ENCODE measurements around the gene USP31. TPM values are rescaled to one million over a fixed set of nuclear protein-coding genes. Genes with fewer than 3 reads are reported as not detected.

Gene USP31
- total RNA-seq, 1 donor from 2014 or later: 32.2 TPM

GRCh38 chr16:23026784-23027362, 122.4 kb downstream of the USP31 start:
- H3K27me3 ChIP-seq: no peaks in the 10 kb centered on the region
- TF ChIP-seq, protein P1, sequence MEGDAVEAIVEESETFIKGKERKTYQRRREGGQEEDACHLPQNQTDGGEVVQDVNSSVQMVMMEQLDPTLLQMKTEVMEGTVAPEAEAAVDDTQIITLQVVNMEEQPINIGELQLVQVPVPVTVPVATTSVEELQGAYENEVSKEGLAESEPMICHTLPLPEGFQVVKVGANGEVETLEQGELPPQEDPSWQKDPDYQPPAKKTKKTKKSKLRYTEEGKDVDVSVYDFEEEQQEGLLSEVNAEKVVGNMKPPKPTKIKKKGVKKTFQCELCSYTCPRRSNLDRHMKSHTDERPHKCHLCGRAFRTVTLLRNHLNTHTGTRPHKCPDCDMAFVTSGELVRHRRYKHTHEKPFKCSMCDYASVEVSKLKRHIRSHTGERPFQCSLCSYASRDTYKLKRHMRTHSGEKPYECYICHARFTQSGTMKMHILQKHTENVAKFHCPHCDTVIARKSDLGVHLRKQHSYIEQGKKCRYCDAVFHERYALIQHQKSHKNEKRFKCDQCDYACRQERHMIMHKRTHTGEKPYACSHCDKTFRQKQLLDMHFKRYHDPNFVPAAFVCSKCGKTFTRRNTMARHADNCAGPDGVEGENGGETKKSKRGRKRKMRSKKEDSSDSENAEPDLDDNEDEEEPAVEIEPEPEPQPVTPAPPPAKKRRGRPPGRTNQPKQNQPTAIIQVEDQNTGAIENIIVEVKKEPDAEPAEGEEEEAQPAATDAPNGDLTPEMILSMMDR (IDR thresholded peaks at IDR 0.05): no peak
- no peak for TF ChIP-seq POLR2AphosphoS5 (IDR thresholded peaks at IDR 0.05; ENCODE audit: insufficient read depth in 1 of 2, low read depth in 1 of 2)
- no peak for TF ChIP-seq POLR2A (IDR thresholded peaks at IDR 0.05)
- peak in 1 of 2 donors; percentile 34 for DNase-seq (ENCODE audit: extremely low spot score in 2 of 2)
- no peak overlapping the region for H3K4me3 ChIP-seq
- no peaks in the 10 kb centered on the region for H3K9me3 ChIP-seq
- no peaks in the 10 kb centered on the region for H3K4me1 ChIP-seq
- H3K27ac ChIP-seq: no peak overlapping the region
- no peaks in the 10 kb centered on the region for H3K36me3 ChIP-seq
- intact Hi-C loops (cut with DNase I): no loop called here

DNA sequence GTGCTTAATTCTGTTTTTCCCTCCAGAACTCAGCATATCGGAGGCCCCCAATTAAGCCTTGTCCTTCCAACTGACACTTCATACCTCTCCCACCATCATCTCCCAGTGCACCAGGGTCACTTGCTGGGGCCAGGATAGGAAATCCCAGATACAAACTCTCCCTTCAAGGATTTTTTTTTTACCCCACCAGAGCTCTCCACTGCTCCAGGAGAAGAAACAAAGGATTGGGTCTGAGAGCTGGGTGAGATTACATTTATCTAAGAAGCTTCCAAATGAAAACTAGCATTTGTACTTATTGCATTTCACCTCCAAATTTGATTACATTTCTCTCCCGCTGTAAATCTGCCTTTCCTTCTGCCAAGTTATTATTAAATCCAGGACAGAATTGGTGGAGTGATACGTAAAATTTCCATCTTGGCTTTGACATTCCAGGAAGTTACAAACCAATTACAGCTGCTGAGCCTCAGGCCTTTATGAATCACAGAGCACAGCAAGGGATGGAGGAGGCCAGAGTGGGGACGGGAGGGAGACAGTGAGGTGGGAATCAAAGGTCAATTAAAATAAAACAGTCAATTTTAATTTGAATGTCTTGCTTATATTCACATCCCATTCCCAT, 123.5 kb downstream of the USP31 start:
- Histone ChIP-seq H3K4me1 (no peaks in the 10 kb centered on the region), H3K9me3 (no peaks in the 10 kb centered on the region), H3K4me3 (no peak overlapping the region), H3K36me3 (no peaks in the 10 kb centered on the region), H3K27ac (no peak overlapping the region), H3K27me3 (no peaks in the 10 kb centered on the region)
- no peak for TF ChIP-seq POLR2A (IDR thresholded peaks at IDR 0.05)
- TF ChIP-seq, protein P1 (IDR thresholded peaks at IDR 0.05): no peak
- no peak for TF ChIP-seq POLR2AphosphoS5 (IDR thresholded peaks at IDR 0.05; ENCODE audit: insufficient read depth in 1 of 2, low read depth in 1 of 2)
- peak in 1 of 2 donors; percentile 22 for DNase-seq (ENCODE audit: extremely low spot score in 2 of 2)
- intact Hi-C loops (cut with DNase I): no loop called here

GRCh38 chr16:23024044-23024443, 125.2 kb downstream of the USP31 start:
- no peak for TF ChIP-seq POLR2AphosphoS5 (IDR thresholded peaks at IDR 0.05; ENCODE audit: insufficient read depth in 1 of 2, low read depth in 1 of 2)
- TF ChIP-seq, protein P1 (IDR thresholded peaks at IDR 0.05): no peak
- no peak for TF ChIP-seq POLR2A (IDR thresholded peaks at IDR 0.05)
- DNase-seq (ENCODE audit: extremely low spot score in 2 of 2): no peak
- H3K9me3 ChIP-seq: no peaks in the 10 kb centered on the region
- no peaks in the 10 kb centered on the region for H3K36me3 ChIP-seq
- no peaks in the 10 kb centered on the region for H3K4me1 ChIP-seq
- H3K27ac ChIP-seq: no peak overlapping the region
- no peak overlapping the region for H3K4me3 ChIP-seq
- no peaks in the 10 kb centered on the region for H3K27me3 ChIP-seq
- intact Hi-C loops (cut with DNase I): no loop called here

DNA sequence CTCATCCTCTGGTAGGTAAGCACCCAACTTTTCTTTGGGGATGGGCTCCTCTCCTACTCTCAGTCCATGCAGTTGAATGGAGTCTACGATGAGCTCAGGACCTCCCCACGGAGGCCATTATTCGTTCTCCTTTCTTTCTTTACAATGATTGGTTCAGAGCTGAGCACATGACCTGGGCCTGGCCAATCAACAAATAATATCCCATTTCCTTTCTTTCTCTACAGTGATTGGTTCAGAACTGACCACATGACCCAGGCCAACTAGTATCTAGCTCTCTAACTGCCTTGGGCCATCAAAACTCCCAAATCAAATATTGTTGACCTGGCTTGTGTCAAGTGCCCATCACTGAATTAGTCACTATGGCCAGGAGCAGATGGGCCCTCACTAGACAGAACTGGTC, 129.2 kb downstream of the USP31 start:
- no peak overlapping the region for H3K4me3 ChIP-seq
- no peaks in the 10 kb centered on the region for H3K4me1 ChIP-seq
- no peak for DNase-seq (ENCODE audit: extremely low spot score in 2 of 2)
- H3K9me3 ChIP-seq: no peaks in the 10 kb centered on the region
- TF ChIP-seq POLR2AphosphoS5 (IDR thresholded peaks at IDR 0.05; ENCODE audit: insufficient read depth in 1 of 2, low read depth in 1 of 2) (no peak), POLR2A (IDR thresholded peaks at IDR 0.05) (no peak)
- TF ChIP-seq, protein P1 (IDR thresholded peaks at IDR 0.05): no peak
- no peaks in the 10 kb centered on the region for H3K36me3 ChIP-seq
- H3K27me3 ChIP-seq: no peaks in the 10 kb centered on the region
- no peak overlapping the region for H3K27ac ChIP-seq
- intact Hi-C loops (cut with DNase I): no loop called here

- Histone ChIP-seq H3K27ac (no peak overlapping the region), H3K36me3 (no peaks in the 10 kb centered on the region), H3K4me3 (no peak overlapping the region), H3K9me3 (no peaks in the 10 kb centered on the region), H3K4me1 (no peaks in the 10 kb centered on the region), H3K27me3 (no peaks in the 10 kb centered on the region)
- TF ChIP-seq POLR2A (IDR thresholded peaks at IDR 0.05): no peak
- DNase-seq (ENCODE audit: extremely low spot score in 2 of 2): no peak
- intact Hi-C loops (cut with DNase I): no loop called here
Observed at GRCh38 chr16:23016368-23016767, 132.9 kb downstream of the USP31 start.

Measured in vagina (tissue), 2 donors.